Panc1 (cell line): Measurements from ENCODE around the gene FGFRL1. TPM values are rescaled to one million over a fixed set of nuclear protein-coding genes. Genes with fewer than 3 reads are reported as not detected.

Experiments used
- ATAC-seq: fragments of 200-7000 bp; cut with Tn5 transposase; 2 replicates; pipeline ENCODE4 v1.9.1; 2020; ENCODE audit warnings: mild to moderate bottlenecking, moderate library complexity
- BruUV-seq: library from RNA; stranded (reverse); fragments of 400-500 nt; replicated peaks from 2 replicates; lab custom pipeline; 2021; lab: Mats Ljungman, UMichigan
- CTCF ChIA-PET: fragments of 300-600 bp; sonication (Branson Sonifier 250); formaldehyde crosslinking; loops from one replicate; lab custom pipeline; 2022; ENCODE audit warnings: antibody characterized with exemption; lab: Charles Lee
- POLR2A ChIA-PET: fragments of 300-600 bp; sonication (Branson Sonifier 250); formaldehyde crosslinking; loops from one replicate; lab custom pipeline; 2022; ENCODE audit warnings: antibody characterized with exemption; lab: Charles Lee
- DNase-seq: peaks from one replicate; pipeline ENCODE4 v3.0.0-alpha.2; 2010; ENCODE audit warnings: low read depth, low spot score
- H3K27ac ChIP-seq: 2 replicates; pipeline ENCODE4 v1.5.1; 2011; ENCODE audit warnings: mild to moderate bottlenecking, low read length, inconsistent platforms
- H3K27me3 ChIP-seq: fragments of 200-500 bp; sonication (Bioruptor generic); 2 replicates; pipeline ENCODE4 v1.6.0; 2014; ENCODE audit warnings: low read length, inconsistent platforms; ENCODE audit not compliant: control insufficient read depth, insufficient read depth
- H3K36me3 ChIP-seq: fragments of 200-500 bp; sonication (Bioruptor generic); 2 replicates; pipeline ENCODE4 v1.5.1; 2014; ENCODE audit warnings: inconsistent platforms, mild to moderate bottlenecking, low read length, moderate library complexity; ENCODE audit not compliant: control insufficient read depth, insufficient read depth
- H3K4me1 ChIP-seq: 2 replicates; pipeline ENCODE4 v1.5.1; 2011; ENCODE audit warnings: inconsistent platforms, mild to moderate bottlenecking, low read length, moderate library complexity; ENCODE audit not compliant: control insufficient read depth, insufficient read depth
- H3K4me3 ChIP-seq, 2 experiments: 2 replicates each; pipeline ENCODE4 v1.5.1; 2011 to 2012; ENCODE audit warnings: low read depth in 2 of 2, low read length in 2 of 2, mild to moderate bottlenecking in 2 of 2, inconsistent platforms in 1 of 2, moderate library complexity in 1 of 2
- H3K9me3 ChIP-seq: fragments of 200-500 bp; sonication (Bioruptor generic); 2 replicates; pipeline ENCODE4 v1.5.1; 2014; ENCODE audit warnings: low read depth, mild to moderate bottlenecking, inconsistent platforms, low read length, moderate library complexity; ENCODE audit not compliant: control insufficient read depth, insufficient read depth
- CTCF ChIP-seq: fragments of 450-650 bp; IDR thresholded peaks from 2 replicates; pipeline ENCODE4 v1.5.1; 2017; ENCODE audit warnings: mild to moderate bottlenecking
- POLR2AphosphoS5 ChIP-seq: IDR thresholded peaks from 2 replicates; pipeline ENCODE4 v1.6.1; 2012; ENCODE audit warnings: mild to moderate bottlenecking, low read depth, low read length, moderate library complexity
- REST ChIP-seq, 2 experiments: IDR thresholded peaks; 2 replicates each; pipeline ENCODE4 v1.6.1; 2011 to 2012; ENCODE audit warnings: low read depth in 2 of 2, control low read depth in 1 of 2, low read length in 1 of 2, mild to moderate bottlenecking in 1 of 2, moderate library complexity in 1 of 2; ENCODE audit not compliant: insufficient read depth in 1 of 2
- SIN3A ChIP-seq: IDR thresholded peaks from 2 replicates; pipeline ENCODE4 v1.6.1; 2012; ENCODE audit warnings: low read depth, mild to moderate bottlenecking, low read length, moderate library complexity, borderline replicate concordance; ENCODE audit not compliant: insufficient read depth
- TCF7L2 ChIP-seq: IDR thresholded peaks from 2 replicates; pipeline ENCODE4 v1.6.1; 2011; ENCODE audit warnings: mild to moderate bottlenecking, low read depth, low read length, inconsistent platforms
- in situ Hi-C: cut with HindIII; loops from 2 replicates; pipeline ENCODE4 v1.10.0; 2016; ENCODE audit warnings: low sequenced_read_pairs, low pct_unique_long_range_greater_than_20kb
- intact Hi-C: fragments of 100-400 bp; cut with micrococcal nuclease; formaldehyde crosslinking; loops from one replicate; pipeline ENCODE4 v1.10.0; 2022; ENCODE audit not compliant: unreplicated experiment
- total RNA-seq: library from RNA; stranded (reverse); gene quantifications from one replicate; pipeline ENCODE4 v1.2.1, GENCODE V29; 2021; ENCODE audit not compliant: unreplicated experiment

FGFRL1 gene
- total RNA-seq, 1 experiment from 2014 or later: 43.1 TPM

GRCh38 chr4:1015179-1015578 is 3.8 kb downstream of the FGFRL1 start:
- POLR2A ChIA-PET: no interaction called here
- DNase-seq (no peak), ATAC-seq (no peak)
- Histone ChIP-seq H3K9me3 (no peaks in the 10 kb centered on the region), H3K36me3 (no peaks in the 10 kb centered on the region), H3K27ac (no peak overlapping the region), H3K4me1 (peaks cover 6% of the 10 kb centered on the region; the same call in 1 of the 2 replicates), H3K27me3 (no peaks in the 10 kb centered on the region), H3K4me3 (no peak overlapping the region)
- CTCF ChIA-PET: no interaction called here
- in situ Hi-C loops: no loop called here
- no TSS peak for BruUV-seq
- intact Hi-C loops: no loop called here
- TF ChIP-seq POLR2AphosphoS5 (no peak), SIN3A (no peak), REST (IDR thresholded peaks at IDR 0.05; ENCODE audit: insufficient read depth in 1 of 2, low read depth in 2 of 2, low read length in 1 of 2) (no peak), CTCF (no peak; the same call in 1 of the 2 replicates)

- Histone ChIP-seq H3K36me3 (no peaks in the 10 kb centered on the region), H3K27ac (no peak overlapping the region), H3K4me3 (no peak overlapping the region), H3K27me3 (no peaks in the 10 kb centered on the region), H3K4me1 (peaks cover 6% of the 10 kb centered on the region; the same call in 1 of the 2 replicates), H3K9me3 (no peaks in the 10 kb centered on the region)
- ChIA-PET POLR2A (no interaction called here), CTCF (interaction anchor here (0.5 to 0.7 kb wide), 2 partner anchors 21 to 22 kb away, joined by 7 read pairs; no protein-coding TSS in a partner anchor)
- DNase-seq (no peak), ATAC-seq (no peak)
- TF ChIP-seq CTCF: no peak
- no peak for TF ChIP-seq REST (IDR thresholded peaks at IDR 0.05; ENCODE audit: insufficient read depth in 1 of 2, low read depth in 2 of 2, low read length in 1 of 2)
- no peak for TF ChIP-seq SIN3A
- no peak for TF ChIP-seq TCF7L2
- TF ChIP-seq POLR2AphosphoS5: no peak
- in situ Hi-C loops (no loop called here), intact Hi-C loops (no loop called here)
- BruUV-seq: no TSS peak
Observed at GRCh38 chr4:1015746-1016145, 4.3 kb downstream of the FGFRL1 start.
